ENCODE data around the gene CIPC. TPM values are rescaled to one million over a fixed set of nuclear protein-coding genes. Genes with fewer than 3 reads are reported as not detected.
A peak's percentile ranks its signal among the peaks of the same experiment; 100 is the strongest.

The CIPC gene
- total RNA-seq, 1 donor from 2014 or later, result 43.2 TPM

- TF ChIP-seq, protein P1, sequence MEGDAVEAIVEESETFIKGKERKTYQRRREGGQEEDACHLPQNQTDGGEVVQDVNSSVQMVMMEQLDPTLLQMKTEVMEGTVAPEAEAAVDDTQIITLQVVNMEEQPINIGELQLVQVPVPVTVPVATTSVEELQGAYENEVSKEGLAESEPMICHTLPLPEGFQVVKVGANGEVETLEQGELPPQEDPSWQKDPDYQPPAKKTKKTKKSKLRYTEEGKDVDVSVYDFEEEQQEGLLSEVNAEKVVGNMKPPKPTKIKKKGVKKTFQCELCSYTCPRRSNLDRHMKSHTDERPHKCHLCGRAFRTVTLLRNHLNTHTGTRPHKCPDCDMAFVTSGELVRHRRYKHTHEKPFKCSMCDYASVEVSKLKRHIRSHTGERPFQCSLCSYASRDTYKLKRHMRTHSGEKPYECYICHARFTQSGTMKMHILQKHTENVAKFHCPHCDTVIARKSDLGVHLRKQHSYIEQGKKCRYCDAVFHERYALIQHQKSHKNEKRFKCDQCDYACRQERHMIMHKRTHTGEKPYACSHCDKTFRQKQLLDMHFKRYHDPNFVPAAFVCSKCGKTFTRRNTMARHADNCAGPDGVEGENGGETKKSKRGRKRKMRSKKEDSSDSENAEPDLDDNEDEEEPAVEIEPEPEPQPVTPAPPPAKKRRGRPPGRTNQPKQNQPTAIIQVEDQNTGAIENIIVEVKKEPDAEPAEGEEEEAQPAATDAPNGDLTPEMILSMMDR (IDR thresholded peaks at IDR 0.05), result no peak
- no peak for TF ChIP-seq POLR2AphosphoS5 (IDR thresholded peaks at IDR 0.05; ENCODE audit: insufficient read depth in 1 of 2, low read depth in 1 of 2)
- TF ChIP-seq POLR2A (IDR thresholded peaks at IDR 0.05), result no peak
- DNase-seq (ENCODE audit: extremely low spot score in 2 of 2), result no peak
- Histone ChIP-seq H3K4me1 (peaks cover 28% of the 10 kb centered on the region), H3K27me3 (peaks cover 4% of the 10 kb centered on the region), H3K36me3 (no peaks in the 10 kb centered on the region), H3K4me3 (peak overlapping the region; percentile 26 to 33), H3K27ac (no peak overlapping the region), H3K9me3 (no peaks in the 10 kb centered on the region)
- intact Hi-C loops (cut with DNase I), result no loop called here
These were observed 42.5 kb downstream of the CIPC start for GRCh38 chr14:77140359-77141213.

DNA sequence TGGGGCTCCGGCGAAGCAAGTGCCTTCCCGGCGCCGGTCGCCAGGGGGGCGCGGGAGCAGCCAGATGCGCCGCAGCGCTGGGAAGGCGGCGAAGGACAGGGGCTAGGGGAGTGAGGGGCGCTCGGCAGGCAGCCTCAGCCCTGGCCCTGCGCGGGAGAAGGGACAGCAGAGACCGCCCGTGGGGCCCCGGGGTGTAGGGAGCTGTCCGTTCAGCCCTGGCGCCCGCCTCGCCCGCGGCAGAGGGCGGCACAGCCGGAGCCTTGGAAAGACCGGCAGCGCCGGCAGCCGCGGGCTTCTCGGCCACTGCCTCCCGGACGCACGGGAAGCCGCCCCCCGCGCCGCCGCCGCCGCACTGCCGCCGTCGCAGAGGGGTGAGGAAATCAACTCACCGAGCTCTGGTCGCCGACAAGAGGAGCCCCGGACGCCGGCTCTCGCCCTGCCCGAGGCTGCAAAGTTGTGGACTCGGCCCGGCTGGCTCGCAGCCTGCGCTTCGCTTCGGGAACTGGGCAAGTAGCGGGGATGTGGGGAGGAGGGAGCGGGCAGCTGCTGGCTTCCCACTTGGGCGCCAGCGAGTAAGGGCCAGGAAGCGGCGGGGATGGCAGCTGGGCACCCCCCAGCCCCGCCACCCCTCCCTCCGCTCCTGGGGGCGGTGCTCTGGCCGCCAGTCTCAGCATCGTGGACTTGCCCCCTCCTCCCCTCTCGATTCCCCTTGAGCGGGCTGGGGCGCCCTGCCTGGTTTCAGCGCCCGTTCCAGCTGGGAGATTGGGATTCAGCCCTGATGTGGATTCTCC, 43.4 kb downstream of the CIPC start, which contains the start of gene ZDHHC22:
TSS of gene ZDHHC22 (minus strand) at position 578 of the 791 bp plus-strand sequence. CDS start 2,053 bp downstream, outside the sequence.
- H3K4me3 ChIP-seq, result peak within 1 kb of the TSS; percentile 26 to 33
- peaks cover 28% of the 10 kb centered on the region for H3K4me1 ChIP-seq
- intact Hi-C loops (cut with DNase I), result no loop called here
- peaks cover 4% of the 10 kb centered on the region for H3K27me3 ChIP-seq
- H3K9me3 ChIP-seq, result no peaks in the 10 kb centered on the region
- no peaks in the 10 kb centered on the region for H3K36me3 ChIP-seq
- no peak for DNase-seq (ENCODE audit: extremely low spot score in 2 of 2)
- TF ChIP-seq, protein P1 (IDR thresholded peaks at IDR 0.05), result no peak
- no peak within 1 kb of the TSS for H3K27ac ChIP-seq

- H3K4me3 ChIP-seq, result no peak overlapping the region
- TF ChIP-seq, protein P1 (IDR thresholded peaks at IDR 0.05), result no peak
- TF ChIP-seq POLR2A (IDR thresholded peaks at IDR 0.05) (no peak), POLR2AphosphoS5 (IDR thresholded peaks at IDR 0.05; ENCODE audit: insufficient read depth in 1 of 2, low read depth in 1 of 2) (no peak)
- no peaks in the 10 kb centered on the region for H3K9me3 ChIP-seq
- no peak for DNase-seq (ENCODE audit: extremely low spot score in 2 of 2)
- no peak overlapping the region for H3K27ac ChIP-seq
- H3K27me3 ChIP-seq, result peaks cover 4% of the 10 kb centered on the region
- intact Hi-C loops (cut with DNase I), result no loop called here
- no peaks in the 10 kb centered on the region for H3K36me3 ChIP-seq
- peaks cover 28% of the 10 kb centered on the region for H3K4me1 ChIP-seq
These were observed 44.1 kb downstream of the CIPC start for GRCh38 chr14:77142005-77142800.

GRCh38 chr14:77143071-77143470, 45.0 kb downstream of the CIPC start:
- no peak overlapping the region for H3K4me3 ChIP-seq
- DNase-seq (ENCODE audit: extremely low spot score in 2 of 2), result no peak
- no peaks in the 10 kb centered on the region for H3K36me3 ChIP-seq
- no peaks in the 10 kb centered on the region for H3K9me3 ChIP-seq
- no peak overlapping the region for H3K27ac ChIP-seq
- H3K27me3 ChIP-seq, result peaks cover 4% of the 10 kb centered on the region
- peaks cover 28% of the 10 kb centered on the region for H3K4me1 ChIP-seq
- intact Hi-C loops (cut with DNase I), result no loop called here
- TF ChIP-seq POLR2A (IDR thresholded peaks at IDR 0.05), result no peak
- TF ChIP-seq, protein P1 (IDR thresholded peaks at IDR 0.05), result no peak
